ENCODE results near the gene DNAJC25. TPM values are rescaled to one million over a fixed set of nuclear protein-coding genes. Genes with fewer than 3 reads are reported as not detected.

Gene DNAJC25
- total and polyA plus RNA-seq, 2 of the 8 experiments (the other 6 are each of a cell fraction or from before 2014, with no cell fraction given): 2.7 to 6.2 TPM

- no peak overlapping the region for H3K14ac ChIP-seq (ENCODE audit: insufficient read length)
- H3K27ac ChIP-seq (ENCODE audit: low read depth, low read length): no peak overlapping the region
- H4K8ac ChIP-seq (ENCODE audit: extremely low read depth, insufficient read depth, low read length): no peak overlapping the region
- H3K23ac ChIP-seq (ENCODE audit: insufficient read length): no peak overlapping the region
- no peak overlapping the region for H3K4me3 ChIP-seq (ENCODE audit: extremely low read depth in 1 of 4, insufficient read depth in 2 of 4, low read depth in 3 of 4, low read length in 4 of 4)
- no peak overlapping the region for H3K9ac ChIP-seq (replicated peaks in 1 of 4; ENCODE audit: extremely low read depth in 1 of 4, low read depth in 3 of 4, low read length in 3 of 4)
- no peaks in the 10 kb centered on the region; a peak in 1 of 7 replicates for H3K27me3 ChIP-seq (replicated peaks in 1 of 4; ENCODE audit: control insufficient read depth in 3 of 4, extremely low read depth in 1 of 4, insufficient read depth in 3 of 4, low read length in 3 of 4)
- no peak overlapping the region for H3K18ac ChIP-seq (ENCODE audit: extremely low read depth, low read length)
- no peak overlapping the region for H2BK5ac ChIP-seq (ENCODE audit: low read depth, low read length)
- WGBS, 2 experiments (ENCODE audit: extremely low coverage in 1 of 2, insufficient coverage in 1 of 2, insufficient read length in 1 of 2, insufficient replicate concordance in 2 of 2, low coverage in 1 of 2, low lambda C conversion rate in 2 of 2, missing lambda C conversion rate in 1 of 2): 71% methylated on average over 5 of the region's 5 CpGs; no CpG with 5 or more reads in 1 of the 2 experiments
- TF ChIP-seq EZH2 (IDR thresholded peaks at IDR 0.05; ENCODE audit: low read depth, low read length, severe bottlenecking) (no peak), JUN (IDR thresholded peaks at IDR 0.05; ENCODE audit: low read depth, low read length) (no peak), YY1 (IDR thresholded peaks at IDR 0.05; ENCODE audit: low read depth, low read length) (no peak), ATF2 (IDR thresholded peaks at IDR 0.05; ENCODE audit: low read length) (no peak), KDM5A (IDR thresholded peaks at IDR 0.05; ENCODE audit: low read length) (no peak), MAX (IDR thresholded peaks at IDR 0.05) (no peak), CEBPB (IDR thresholded peaks at IDR 0.05; ENCODE audit: low read depth, low read length) (no peak), GTF2F1 (IDR thresholded peaks at IDR 0.05; ENCODE audit: borderline replicate concordance, low read depth, low read length) (no peak), POU5F1 (IDR thresholded peaks at IDR 0.05; ENCODE audit: low read depth, low read length) (no peak)
- H2BK120ac ChIP-seq (replicated peaks; ENCODE audit: low read depth, low read length): no peak overlapping the region
- no peak overlapping the region for H2BK20ac ChIP-seq (ENCODE audit: low read length)
- H2BK12ac ChIP-seq (ENCODE audit: low read depth, low read length): no peak overlapping the region
- no peak overlapping the region for H2AK5ac ChIP-seq (ENCODE audit: low read depth, low read length)
- H3K4me1 ChIP-seq (replicated peaks in 1 of 4; ENCODE audit: control insufficient read depth in 3 of 4, insufficient read depth in 4 of 4, low read length in 3 of 4): no peaks in the 10 kb centered on the region
- no peak overlapping the region for H2BK15ac ChIP-seq (ENCODE audit: low read length)
- no peak for DNase-seq (ENCODE audit: low read depth in 1 of 2, low spot score in 2 of 2)
- H3K9me3 ChIP-seq (ENCODE audit: insufficient read depth in 2 of 2, low read depth in 1 of 2, low read length in 1 of 2): no peaks in the 10 kb centered on the region
- no peak overlapping the region for H3K4me2 ChIP-seq (ENCODE audit: insufficient read depth in 1 of 2, low read depth in 2 of 2, low read length in 2 of 2)
- H3K4ac ChIP-seq (replicated peaks; ENCODE audit: insufficient read length, low read depth, low read length): no peak overlapping the region
- H2AFZ ChIP-seq (ENCODE audit: low read length): no peak overlapping the region; the same call in 1 of the 2 replicates
- FAIRE-seq: no peak
- no peak overlapping the region for H4K5ac ChIP-seq (ENCODE audit: insufficient read length, low read depth, low read length)
- H3K79me1 ChIP-seq (ENCODE audit: low read depth, low read length): no peaks in the 10 kb centered on the region
- POLR2A ChIA-PET (ENCODE audit: partially characterized antibody): interaction anchor here (0.6 to 0.8 kb wide), 2 partner anchors 10 to 133 kb away, joined by 3 to 5 read pairs; partner anchors contain the start of gene PTGR1
- H3K23me2 ChIP-seq (ENCODE audit: low read depth, low read length): no peaks in the 10 kb centered on the region
- no peak overlapping the region for H4K91ac ChIP-seq (replicated peaks; ENCODE audit: insufficient read length, low read length)
- no peak overlapping the region for H3K56ac ChIP-seq (replicated peaks; ENCODE audit: insufficient read length, low read depth, low read length)
- CTCF ChIA-PET (ENCODE audit: partially characterized antibody): interaction anchor here (0.8 to 4.1 kb wide), 5 partner anchors 10 to 19 kb away, joined by 3 to 23 read pairs (median 4); partner anchors contain the start of gene PTGR1
- H4K20me1 ChIP-seq (replicated peaks in 1 of 2; ENCODE audit: control insufficient read depth in 1 of 2, insufficient read depth in 2 of 2, low read length in 2 of 2): no peaks in the 10 kb centered on the region
- H3K36me3 ChIP-seq (ENCODE audit: control insufficient read depth in 2 of 4, insufficient read depth in 4 of 4, low read length in 3 of 4): no peaks in the 10 kb centered on the region
- H3K79me2 ChIP-seq (ENCODE audit: control insufficient read depth in 1 of 2, insufficient read depth in 2 of 2, low read length in 2 of 2): no peaks in the 10 kb centered on the region
Measured at GRCh38 chr9:111610149-111610548, 21.0 kb upstream of the DNAJC25 start.
